Upper lobe of left lung (tissue), 4 donors: Measurements from ENCODE around the gene NID2.

ENCODE experiments used
- POLR2A ChIP-seq, 4 donors: fragments of 450-650 bp; IDR thresholded peaks; one replicate each; pipeline ENCODE4 v1.5.1; 2016 to 2017; ENCODE audit warnings: antibody characterized with exemption in 4 of 4, mild to moderate bottlenecking in 2 of 4
- TF ChIP-seq, protein P1 (sequence below), 6 experiments: fragments of 450-650 bp in 4 of 6; fragments of 200-600 bp in 2 of 6; sonication (generic) in 2 of 6; IDR thresholded peaks; one replicate each; pipeline ENCODE4 v1.5.1; 2016 to 2019; ENCODE audit warnings: antibody characterized with exemption in 6 of 6

DNA sequence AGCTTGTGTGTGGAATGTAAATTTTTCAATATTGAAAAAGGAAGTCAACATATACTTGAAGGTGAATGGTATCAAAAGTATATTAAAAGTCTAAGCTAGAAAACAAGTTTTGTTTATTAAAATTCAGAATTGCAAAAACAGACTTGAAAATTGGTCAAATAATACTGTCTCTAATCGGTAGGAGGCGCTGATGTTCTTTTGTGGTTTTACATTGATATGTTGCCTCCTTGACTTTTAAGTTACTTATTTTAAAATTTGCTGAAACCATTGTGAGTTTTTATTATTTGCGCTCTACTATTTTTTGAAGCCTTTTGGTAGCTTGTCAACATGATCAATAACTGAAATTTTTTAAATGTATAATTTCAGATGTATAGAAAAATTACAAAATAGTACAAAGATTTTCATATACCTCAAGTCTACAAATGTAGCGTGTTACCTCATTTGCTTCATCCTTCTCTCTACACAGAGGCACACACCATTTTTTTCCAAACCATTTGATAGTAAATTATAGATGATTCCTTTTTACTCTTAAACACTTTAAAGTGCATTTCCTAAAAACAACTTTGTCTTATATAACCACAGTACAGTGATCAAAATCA, 72.6 kb downstream of the NID2 start:
- TF ChIP-seq, protein P1, sequence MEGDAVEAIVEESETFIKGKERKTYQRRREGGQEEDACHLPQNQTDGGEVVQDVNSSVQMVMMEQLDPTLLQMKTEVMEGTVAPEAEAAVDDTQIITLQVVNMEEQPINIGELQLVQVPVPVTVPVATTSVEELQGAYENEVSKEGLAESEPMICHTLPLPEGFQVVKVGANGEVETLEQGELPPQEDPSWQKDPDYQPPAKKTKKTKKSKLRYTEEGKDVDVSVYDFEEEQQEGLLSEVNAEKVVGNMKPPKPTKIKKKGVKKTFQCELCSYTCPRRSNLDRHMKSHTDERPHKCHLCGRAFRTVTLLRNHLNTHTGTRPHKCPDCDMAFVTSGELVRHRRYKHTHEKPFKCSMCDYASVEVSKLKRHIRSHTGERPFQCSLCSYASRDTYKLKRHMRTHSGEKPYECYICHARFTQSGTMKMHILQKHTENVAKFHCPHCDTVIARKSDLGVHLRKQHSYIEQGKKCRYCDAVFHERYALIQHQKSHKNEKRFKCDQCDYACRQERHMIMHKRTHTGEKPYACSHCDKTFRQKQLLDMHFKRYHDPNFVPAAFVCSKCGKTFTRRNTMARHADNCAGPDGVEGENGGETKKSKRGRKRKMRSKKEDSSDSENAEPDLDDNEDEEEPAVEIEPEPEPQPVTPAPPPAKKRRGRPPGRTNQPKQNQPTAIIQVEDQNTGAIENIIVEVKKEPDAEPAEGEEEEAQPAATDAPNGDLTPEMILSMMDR (IDR thresholded peaks at IDR 0.05), result peak; percentile 26 to 71 (median 49)
- no peak for TF ChIP-seq POLR2A (IDR thresholded peaks at IDR 0.05)
